Measurements from ENCODE around the gene HYAL2. TPM values are rescaled to one million over a fixed set of nuclear protein-coding genes. Genes with fewer than 3 reads are reported as not detected.

Gene HYAL2, protein sequence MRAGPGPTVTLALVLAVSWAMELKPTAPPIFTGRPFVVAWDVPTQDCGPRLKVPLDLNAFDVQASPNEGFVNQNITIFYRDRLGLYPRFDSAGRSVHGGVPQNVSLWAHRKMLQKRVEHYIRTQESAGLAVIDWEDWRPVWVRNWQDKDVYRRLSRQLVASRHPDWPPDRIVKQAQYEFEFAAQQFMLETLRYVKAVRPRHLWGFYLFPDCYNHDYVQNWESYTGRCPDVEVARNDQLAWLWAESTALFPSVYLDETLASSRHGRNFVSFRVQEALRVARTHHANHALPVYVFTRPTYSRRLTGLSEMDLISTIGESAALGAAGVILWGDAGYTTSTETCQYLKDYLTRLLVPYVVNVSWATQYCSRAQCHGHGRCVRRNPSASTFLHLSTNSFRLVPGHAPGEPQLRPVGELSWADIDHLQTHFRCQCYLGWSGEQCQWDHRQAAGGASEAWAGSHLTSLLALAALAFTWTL
- 81.4 and 82.6 TPM in 2 replicates for total RNA-seq (2014; rRNA removed; shearing (Covaris generic))

GRCh38 chr3:50322386-50323091 lies at the start of gene HYAL2:
TSS of gene HYAL2 (minus strand) at chr3:50322745. CDS start at chr3:50320489, 2,256 bp downstream.
- DNase-seq (ENCODE audit: low spot score): peak; percentile 36

- no peak for DNase-seq (ENCODE audit: low spot score)
Observed at GRCh38 chr3:50371133-50371685, 48.7 kb upstream of the HYAL2 start.

DNA sequence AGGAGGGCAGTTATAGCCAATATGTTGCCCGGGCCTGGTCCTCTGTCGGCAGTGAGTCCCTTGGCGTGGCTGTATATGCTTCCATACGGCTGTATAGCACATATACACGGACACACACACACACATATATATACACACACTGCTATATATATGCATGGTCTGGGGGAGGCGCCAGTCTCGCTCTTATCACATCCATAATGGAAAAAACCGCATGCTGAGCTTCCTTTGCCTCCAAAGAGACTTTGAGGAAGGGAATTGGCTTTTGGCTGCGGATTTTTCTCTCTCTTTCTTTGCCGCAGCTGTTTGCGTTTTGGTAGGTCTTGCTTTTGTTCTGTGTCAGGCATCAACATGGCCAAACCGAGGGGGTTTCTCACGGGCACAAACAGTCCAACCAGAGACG lies 48.0 kb upstream of the HYAL2 start:
- DNase-seq (ENCODE audit: low spot score): no peak

DNA sequence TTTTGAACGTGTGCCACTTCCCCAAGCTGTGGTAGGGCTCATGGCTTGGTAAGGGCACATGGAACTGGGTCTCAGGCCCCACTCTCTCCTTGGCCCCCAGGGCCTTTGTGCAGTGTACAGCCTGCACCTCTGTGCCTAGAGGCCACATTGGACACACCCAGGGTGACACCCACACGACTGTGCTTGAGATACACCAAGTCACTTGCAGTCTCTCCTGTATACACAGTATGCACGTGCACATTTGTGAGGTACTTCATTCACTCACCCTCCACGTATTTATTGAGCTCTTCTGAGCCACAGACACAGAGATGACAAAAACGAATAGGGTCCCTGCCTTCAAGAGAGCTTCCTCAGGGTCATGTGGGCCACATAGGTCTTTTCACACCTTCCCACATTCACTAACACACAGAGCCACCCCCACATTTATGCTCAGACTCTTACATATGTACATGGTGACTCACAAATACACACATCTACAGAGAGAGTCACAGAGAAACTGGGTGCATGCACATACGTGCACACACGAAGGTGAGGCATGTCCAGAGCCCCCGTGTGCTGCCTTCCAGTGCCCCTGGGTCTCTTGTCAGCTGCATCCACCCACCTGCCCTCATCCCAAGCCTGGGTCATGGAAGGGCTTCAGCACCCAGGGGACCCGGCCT lies 46.6 kb upstream of the HYAL2 start:
- DNase-seq (ENCODE audit: low spot score): no peak

GRCh38 chr3:50365842-50366220 lies 43.3 kb upstream of the HYAL2 start:
- DNase-seq (ENCODE audit: low spot score): no peak

GRCh38 chr3:50365080-50365841 lies 42.7 kb upstream of the HYAL2 start:
- DNase-seq (ENCODE audit: low spot score): peak; percentile 78

- peak; percentile 34 for DNase-seq (ENCODE audit: low spot score)
Observed at GRCh38 chr3:50364573-50365079, 42.1 kb upstream of the HYAL2 start.

GRCh38 chr3:50359760-50360110 lies 37.2 kb upstream of the HYAL2 start:
- no peak for DNase-seq (ENCODE audit: low spot score)

GRCh38 chr3:50358911-50359759 lies 36.6 kb upstream of the HYAL2 start, which contains the start of gene TMEM115:
TSS of gene TMEM115 (minus strand) at chr3:50359521. CDS start at chr3:50359063, 458 bp downstream.
- DNase-seq (ENCODE audit: low spot score): peak; percentile 90

- DNase-seq (ENCODE audit: low spot score): no peak
Observed at GRCh38 chr3:50358355-50358910, 35.9 kb upstream of the HYAL2 start.

DNA sequence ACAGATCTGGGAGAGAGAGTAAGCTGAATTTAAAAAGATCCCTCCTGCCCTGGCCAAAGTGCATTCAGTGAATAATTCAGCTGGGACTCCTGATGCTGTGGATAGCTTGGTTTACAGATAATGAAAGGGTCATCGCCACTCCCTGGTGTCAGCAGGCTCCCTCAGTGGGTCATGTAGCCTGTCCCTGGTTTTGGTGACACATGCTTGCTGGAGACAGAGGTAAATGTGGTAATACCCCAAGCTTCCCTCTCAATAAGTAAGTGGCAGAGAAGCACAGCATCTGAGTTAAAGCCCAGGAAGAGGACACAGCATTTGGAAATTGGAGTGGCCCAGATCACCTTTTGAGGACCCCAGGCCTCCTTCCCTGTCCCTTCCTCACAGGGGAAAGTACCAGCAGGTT lies 34.9 kb upstream of the HYAL2 start:
- DNase-seq (ENCODE audit: low spot score): no peak

DNA sequence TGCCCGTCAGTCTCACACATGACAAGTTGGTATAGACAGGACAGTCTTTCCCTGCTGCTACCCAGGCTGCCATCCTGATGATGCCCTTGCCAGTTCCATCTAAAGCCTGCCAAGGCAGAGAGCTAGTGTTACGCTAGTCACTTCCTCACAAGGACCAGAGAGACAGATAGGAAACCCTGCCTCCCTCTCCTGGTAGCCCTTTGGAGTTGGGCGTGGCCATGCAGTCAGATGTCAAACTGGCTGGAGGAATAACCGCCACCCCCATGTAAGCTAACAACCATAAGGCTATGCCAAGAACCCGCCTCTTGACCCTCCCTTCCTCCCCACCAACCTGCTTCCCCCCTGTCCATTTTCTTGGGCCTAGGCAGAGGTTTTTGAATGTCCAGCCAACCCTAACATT lies 34.0 kb upstream of the HYAL2 start:
- DNase-seq (ENCODE audit: low spot score): no peak

GRCh38 chr3:50355829-50356552 lies 33.4 kb upstream of the HYAL2 start:
- DNase-seq (ENCODE audit: low spot score): no peak

- no peak for DNase-seq (ENCODE audit: low spot score)
Observed at GRCh38 chr3:50354850-50355249, 32.3 kb upstream of the HYAL2 start.

DNA sequence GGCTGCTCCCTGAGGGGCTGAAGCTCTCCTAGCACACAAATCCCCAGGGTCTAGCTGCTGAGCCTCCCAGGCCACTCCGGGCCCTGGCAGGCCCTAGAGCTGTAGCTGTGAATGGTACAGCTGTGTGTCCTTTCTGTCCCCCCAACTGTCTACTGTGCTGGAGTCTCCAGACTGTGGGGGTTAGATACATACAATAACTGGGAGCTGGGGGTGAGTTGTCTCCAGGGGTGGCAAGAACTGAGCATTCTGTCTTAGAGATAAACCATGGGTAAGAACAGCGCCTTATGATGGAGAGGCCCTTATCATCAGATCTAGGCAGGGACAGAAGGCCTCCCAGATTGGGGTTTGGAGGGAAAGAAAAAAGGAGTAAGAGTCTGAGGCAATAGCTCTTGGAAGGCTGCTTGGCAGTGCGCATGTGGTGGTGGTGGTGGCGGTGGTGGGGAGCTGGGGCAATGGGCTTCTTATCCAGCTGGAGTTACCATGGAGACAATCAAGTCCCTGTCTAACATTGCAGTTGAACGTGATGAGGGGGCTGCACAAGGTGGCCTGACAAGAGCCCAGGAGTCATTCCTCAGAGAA lies 31.7 kb upstream of the HYAL2 start:
- no peak for DNase-seq (ENCODE audit: low spot score)

GRCh38 chr3:50353245-50354004 lies 30.9 kb upstream of the HYAL2 start:
- DNase-seq (ENCODE audit: low spot score): no peak

GRCh38 chr3:50352781-50353180 lies 30.2 kb upstream of the HYAL2 start:
- DNase-seq (ENCODE audit: low spot score): peak; percentile 40

GRCh38 chr3:50351323-50351697 lies 28.8 kb upstream of the HYAL2 start:
- DNase-seq (ENCODE audit: low spot score): no peak
